MCF 10A (cell line): Measurements from ENCODE around the gene HIBCH. TPM values are rescaled to one million over a fixed set of nuclear protein-coding genes. Genes with fewer than 3 reads are reported as not detected.

Experiments used
- BruUV-seq: library from RNA; stranded (reverse); fragments of 400-500 nt; replicated peaks from 2 replicates; lab custom pipeline; 2021; lab: Mats Ljungman, UMichigan
- CTCF ChIA-PET: fragments of 300-600 bp; sonication (Branson Sonifier 250); formaldehyde crosslinking; extraction: SDS; loops from one replicate; lab custom pipeline; 2021; ENCODE audit warnings: antibody characterized with exemption, inconsistent platforms; lab: Yijun Ruan, JAX
- POLR2A ChIA-PET: fragments of 300-600, 350-650 bp; sonication (Branson Sonifier 250); formaldehyde crosslinking; extraction: SDS; loops from one replicate; lab custom pipeline; 2020; ENCODE audit warnings: antibody characterized with exemption, inconsistent platforms; lab: Yijun Ruan, JAX
- DNase-seq: peaks from one replicate; pipeline ENCODE4 v3.0.0-alpha.2; 2018; ENCODE audit not compliant: unreplicated experiment
- H3K27ac Mint-ChIP-seq: one replicate; pipeline ENCODE4 v1.8.0; 2022; ENCODE audit warnings: mild to moderate bottlenecking, low read depth, mixed read lengths; ENCODE audit not compliant: unreplicated experiment
- H3K27me3 Mint-ChIP-seq: one replicate; pipeline ENCODE4 v1.8.0; 2022; ENCODE audit warnings: mixed read lengths; ENCODE audit not compliant: insufficient read depth, unreplicated experiment
- H3K36me3 Mint-ChIP-seq: one replicate; pipeline ENCODE4 v1.8.0; 2022; ENCODE audit warnings: mild to moderate bottlenecking, moderate library complexity, mixed read lengths; ENCODE audit not compliant: insufficient read depth, unreplicated experiment
- H3K4me1 Mint-ChIP-seq: one replicate; pipeline ENCODE4 v1.8.0; 2022; ENCODE audit warnings: mixed read lengths; ENCODE audit not compliant: insufficient read depth, unreplicated experiment
- H3K4me3 Mint-ChIP-seq: one replicate; pipeline ENCODE4 v1.8.0; 2022; ENCODE audit warnings: mild to moderate bottlenecking, moderate library complexity, mixed read lengths; ENCODE audit not compliant: unreplicated experiment
- H3K9me3 Mint-ChIP-seq: one replicate; pipeline ENCODE4 v1.8.0; 2022; ENCODE audit warnings: mixed read lengths; ENCODE audit not compliant: unreplicated experiment
- intact Hi-C: fragments of 100-400 bp; cut with micrococcal nuclease; formaldehyde crosslinking; loops from 2 replicates; pipeline ENCODE4 v1.14.1; 2022
- total RNA-seq: library from RNA; stranded (reverse); gene quantifications from 2 replicates; pipeline ENCODE4 v1.2.3, GENCODE V29; 2022
- TF ChIP-seq, protein P1 (sequence below): fragments of 200-600 bp; IDR thresholded peaks from one replicate; pipeline ENCODE4 v1.8.0; 2022; ENCODE audit warnings: antibody characterized with exemption, mild to moderate bottlenecking; ENCODE audit not compliant: unreplicated experiment

HIBCH gene
- total RNA-seq, 1 experiment from 2014 or later: 14.7 TPM

DNA sequence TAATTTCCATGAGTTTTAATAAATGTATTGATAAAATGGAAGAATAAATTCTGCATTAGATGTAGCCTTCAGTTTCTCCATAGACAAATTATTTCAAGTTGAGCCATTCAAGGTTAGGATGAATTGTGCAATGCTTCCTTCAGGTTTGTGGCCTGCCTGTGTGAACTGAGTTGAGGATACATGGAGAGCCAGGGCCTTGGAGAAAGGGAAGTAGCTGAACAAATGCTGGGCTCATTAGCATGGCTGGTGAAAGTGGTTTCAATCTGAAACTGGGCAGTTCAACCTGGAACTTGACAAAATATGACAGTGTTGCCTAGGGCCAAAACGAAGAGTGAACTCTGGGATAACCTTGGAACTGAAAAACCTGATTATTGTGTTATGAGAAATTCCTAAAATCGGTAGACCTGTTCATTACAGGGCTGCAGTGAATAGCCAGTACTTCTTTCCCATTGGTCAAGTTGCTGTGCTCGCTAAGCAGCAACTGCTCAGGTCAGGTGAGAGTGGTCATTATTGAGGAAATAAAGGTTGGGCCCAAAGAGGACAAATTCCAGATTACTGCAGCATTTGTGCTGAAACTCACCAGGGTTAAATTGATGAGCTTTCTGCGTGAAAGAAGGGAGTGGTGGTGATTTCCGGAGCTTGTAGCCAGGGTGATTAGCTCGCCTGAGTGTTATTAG, 36.5 kb upstream of the HIBCH start:
- no peaks in the 10 kb centered on the region for H3K27me3 Mint-ChIP-seq
- peaks cover 26% of the 10 kb centered on the region for H3K4me1 Mint-ChIP-seq
- DNase-seq: peak; percentile 39
- CTCF ChIA-PET: interaction anchor here (0.6 to 5.2 kb wide), 2 partner anchors 12 to 591 kb away, joined by 3 to 34 read pairs; partner anchors contain the start of gene INPP1
- H3K36me3 Mint-ChIP-seq: peaks cover 7% of the 10 kb centered on the region
- TF ChIP-seq, protein P1, sequence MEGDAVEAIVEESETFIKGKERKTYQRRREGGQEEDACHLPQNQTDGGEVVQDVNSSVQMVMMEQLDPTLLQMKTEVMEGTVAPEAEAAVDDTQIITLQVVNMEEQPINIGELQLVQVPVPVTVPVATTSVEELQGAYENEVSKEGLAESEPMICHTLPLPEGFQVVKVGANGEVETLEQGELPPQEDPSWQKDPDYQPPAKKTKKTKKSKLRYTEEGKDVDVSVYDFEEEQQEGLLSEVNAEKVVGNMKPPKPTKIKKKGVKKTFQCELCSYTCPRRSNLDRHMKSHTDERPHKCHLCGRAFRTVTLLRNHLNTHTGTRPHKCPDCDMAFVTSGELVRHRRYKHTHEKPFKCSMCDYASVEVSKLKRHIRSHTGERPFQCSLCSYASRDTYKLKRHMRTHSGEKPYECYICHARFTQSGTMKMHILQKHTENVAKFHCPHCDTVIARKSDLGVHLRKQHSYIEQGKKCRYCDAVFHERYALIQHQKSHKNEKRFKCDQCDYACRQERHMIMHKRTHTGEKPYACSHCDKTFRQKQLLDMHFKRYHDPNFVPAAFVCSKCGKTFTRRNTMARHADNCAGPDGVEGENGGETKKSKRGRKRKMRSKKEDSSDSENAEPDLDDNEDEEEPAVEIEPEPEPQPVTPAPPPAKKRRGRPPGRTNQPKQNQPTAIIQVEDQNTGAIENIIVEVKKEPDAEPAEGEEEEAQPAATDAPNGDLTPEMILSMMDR: no peak
- peak overlapping the region; percentile 44 for H3K27ac Mint-ChIP-seq
- no peaks in the 10 kb centered on the region for H3K9me3 Mint-ChIP-seq
- intact Hi-C loops: no loop called here
- POLR2A ChIA-PET: interaction anchor here (0.6 to 4.2 kb wide), 3 partner anchors 12 to 248 kb away, joined by 3 to 54 read pairs (median 20); partner anchors contain the start of genes HIBCH and INPP1
- no peak overlapping the region for H3K4me3 Mint-ChIP-seq
- BruUV-seq: no TSS peak

DNA sequence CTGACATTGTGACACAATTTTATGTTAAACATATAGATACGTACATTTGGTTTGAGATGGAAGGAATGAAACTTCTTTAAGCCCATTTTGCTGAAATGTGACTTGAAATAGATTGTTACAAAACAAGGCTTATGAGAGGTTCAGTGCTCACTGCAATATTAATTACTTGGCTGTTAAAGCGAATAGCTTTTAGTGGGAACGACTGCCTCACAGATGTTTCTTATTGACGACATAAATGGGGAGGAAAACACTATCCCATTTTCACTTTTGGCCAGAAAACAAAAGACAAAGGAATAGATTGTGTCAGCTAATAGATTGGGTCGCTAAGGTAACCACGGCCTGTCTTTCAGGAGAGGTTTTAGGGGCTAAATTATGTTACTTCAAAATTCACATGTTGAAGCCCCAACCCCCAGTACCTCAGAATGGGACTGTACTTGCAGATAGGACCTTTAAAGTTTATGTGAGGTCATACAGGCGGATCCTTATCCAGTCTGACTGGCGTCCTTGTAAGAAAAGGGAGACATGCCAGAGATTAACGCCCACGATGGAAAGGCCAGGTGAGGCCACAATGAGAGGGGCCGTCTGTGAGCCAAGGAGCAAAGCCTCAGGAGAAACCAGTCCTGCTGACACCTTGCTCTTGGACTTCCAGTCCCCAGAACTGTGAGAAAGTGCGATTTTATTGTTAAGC, 34.5 kb upstream of the HIBCH start:
- POLR2A ChIA-PET: interaction anchor here (1.0 to 4.2 kb wide), 5 partner anchors 10 to 113 kb away, joined by 3 to 54 read pairs (median 5); partner anchors contain the start of genes HIBCH and INPP1
- Mint-ChIP-seq H3K4me3 (no peak overlapping the region), H3K36me3 (peaks cover 4% of the 10 kb centered on the region), H3K4me1 (peaks cover 20% of the 10 kb centered on the region), H3K9me3 (no peaks in the 10 kb centered on the region), H3K27me3 (no peaks in the 10 kb centered on the region), H3K27ac (no peak overlapping the region)
- TF ChIP-seq, protein P1: no peak
- BruUV-seq: no TSS peak
- no peak for DNase-seq
- CTCF ChIA-PET: interaction anchor here (0.7 to 5.2 kb wide), 4 partner anchors 10 to 199 kb away, joined by 3 to 34 read pairs (median 6); partner anchors contain the start of gene INPP1
- intact Hi-C loops: no loop called here

DNA sequence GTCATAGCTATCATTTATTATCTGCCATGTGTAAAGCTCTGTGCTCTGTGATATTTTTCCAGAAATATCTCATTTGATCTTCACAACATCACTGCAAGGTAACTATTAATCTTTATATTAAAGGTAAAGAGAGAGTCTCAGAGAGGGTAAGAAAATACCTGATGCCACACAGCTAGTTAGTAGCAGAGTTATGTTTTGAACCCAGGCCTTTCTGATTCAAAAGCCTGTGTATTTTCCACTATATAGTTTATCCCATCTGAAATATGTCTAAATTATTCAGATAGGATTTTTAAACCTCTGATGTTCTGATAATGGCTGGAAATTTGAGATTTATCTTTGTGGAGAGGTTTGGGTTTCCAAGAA, 33.9 kb upstream of the HIBCH start:
- H3K27ac Mint-ChIP-seq: no peak overlapping the region
- peaks cover 14% of the 10 kb centered on the region for H3K4me1 Mint-ChIP-seq
- no peak for DNase-seq
- no peaks in the 10 kb centered on the region for H3K27me3 Mint-ChIP-seq
- POLR2A ChIA-PET: interaction anchor here (0.9 to 4.2 kb wide), 4 partner anchors 9 to 114 kb away, joined by 3 to 54 read pairs (median 4); partner anchors contain the start of gene INPP1
- H3K9me3 Mint-ChIP-seq: no peaks in the 10 kb centered on the region
- no peak overlapping the region for H3K4me3 Mint-ChIP-seq
- peaks cover 4% of the 10 kb centered on the region for H3K36me3 Mint-ChIP-seq
- BruUV-seq: no TSS peak
- intact Hi-C loops: no loop called here
- TF ChIP-seq, protein P1: no peak
- CTCF ChIA-PET: interaction anchor here (0.8 to 5.2 kb wide), 4 partner anchors 9 to 265 kb away, joined by 3 to 34 read pairs (median 6); partner anchors contain the start of gene INPP1
